NAMALWA (cell line): ENCODE data around the gene PIWIL1.

Source experiments
- DNase-seq: peaks from one replicate; pipeline ENCODE4 v3.0.0-alpha.2; 2015; ENCODE audit warnings: low spot score

PIWIL1 gene

DNA sequence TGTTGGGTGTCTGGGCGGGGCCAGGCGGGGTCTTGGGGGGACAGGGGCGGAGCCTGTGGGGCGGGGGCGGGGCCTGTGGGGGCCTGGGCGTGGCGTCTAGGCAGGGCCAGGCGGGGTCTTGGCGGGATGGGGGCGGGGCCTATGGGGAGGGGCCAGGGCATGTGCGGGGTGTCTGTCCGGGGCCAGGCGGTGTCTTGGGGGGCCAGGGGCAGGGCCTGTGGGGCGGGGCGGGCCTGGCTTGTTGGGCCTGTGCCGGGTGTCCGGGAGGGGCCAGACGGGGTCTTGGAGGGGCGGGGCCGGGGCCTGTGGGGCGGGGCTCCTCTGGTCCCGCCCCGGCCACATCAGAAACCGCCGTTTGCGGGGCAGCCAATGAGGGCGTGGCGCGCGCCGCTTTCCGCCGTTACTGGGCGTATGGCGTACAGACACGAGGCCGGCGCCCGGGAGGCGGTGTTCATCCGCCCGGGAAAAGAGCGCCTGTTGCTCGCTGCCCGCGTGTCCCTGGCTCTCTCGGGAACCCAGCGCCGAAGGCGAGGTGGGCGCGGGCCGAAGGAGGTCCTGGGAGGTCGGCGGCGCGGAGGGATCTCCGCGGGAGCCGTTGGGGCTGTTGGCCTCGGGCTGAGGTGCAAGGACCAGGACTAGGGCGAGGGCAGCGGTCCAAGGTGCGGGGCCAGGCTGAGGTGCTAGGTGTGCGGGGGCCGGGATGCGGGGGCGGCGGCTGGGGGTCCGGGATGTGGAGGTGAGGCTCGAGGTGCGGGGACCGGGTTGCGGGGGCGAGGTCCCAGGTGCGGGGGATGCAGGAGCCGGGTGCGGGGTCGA lies at the start of gene PIWIL1:
TSS of gene PIWIL1 (plus strand) at position 400 of the 816 bp plus-strand sequence. CDS start 4,705 bp downstream, outside the sequence.
- DNase-seq = no peak

DNA sequence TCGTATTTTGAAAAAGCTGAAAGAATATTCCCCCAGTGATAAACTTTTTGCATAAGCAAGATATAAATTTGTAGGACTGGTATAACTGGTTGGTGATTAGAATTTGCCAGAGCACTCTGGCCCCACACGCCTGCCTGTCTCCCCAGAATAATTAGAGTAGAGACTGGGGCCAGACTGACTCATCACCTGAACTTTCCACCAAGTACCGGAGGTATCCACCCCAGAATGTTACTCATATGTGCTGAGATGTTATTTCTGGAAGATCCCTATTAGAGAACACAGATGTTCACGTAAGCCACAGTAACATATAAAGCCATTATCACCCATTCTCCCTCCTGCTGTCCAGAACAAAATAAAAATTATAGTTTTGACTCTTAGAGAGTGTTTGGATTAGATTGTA lies 49.5 kb upstream of the PIWIL1 start:
- no peak for DNase-seq

- no peak for DNase-seq
Observed at GRCh38 chr12:130288691-130289090, 49.0 kb upstream of the PIWIL1 start.

- DNase-seq = no peak
Observed at GRCh38 chr12:130290114-130290513, 47.6 kb upstream of the PIWIL1 start.

DNA sequence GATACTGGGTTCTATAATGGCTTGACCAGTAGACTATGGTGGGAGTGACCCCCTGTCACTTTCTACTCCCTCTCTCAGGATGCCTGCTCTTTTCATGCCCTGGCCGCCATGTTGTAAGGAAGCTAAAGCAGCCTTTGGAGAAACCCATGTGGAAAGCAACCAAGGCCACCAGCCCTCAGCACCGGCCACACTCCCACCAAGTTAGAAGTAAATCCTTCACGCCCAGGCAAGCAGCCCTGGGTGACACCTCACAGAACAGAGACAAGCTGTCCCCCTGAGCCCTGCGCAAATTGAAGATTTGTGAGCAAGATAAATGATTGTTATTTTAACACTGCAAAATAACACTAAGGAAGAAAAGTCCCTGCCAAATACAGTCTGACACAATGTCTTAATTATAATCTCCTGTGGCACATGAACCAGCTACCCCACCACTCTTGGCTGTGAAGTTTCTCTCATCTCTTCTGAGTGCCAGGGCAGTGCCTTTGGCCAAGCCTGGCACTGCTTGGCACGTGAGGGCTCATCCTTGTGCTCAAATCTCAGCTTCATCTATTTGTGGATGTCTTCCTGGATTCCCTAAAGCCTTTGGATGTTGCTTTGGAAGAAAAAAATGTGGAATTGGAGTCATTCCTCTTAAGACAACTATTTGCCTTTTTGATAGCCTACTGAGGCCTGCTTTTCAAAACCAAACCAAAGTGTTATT lies 39.2 kb upstream of the PIWIL1 start:
- DNase-seq = no peak

GRCh38 chr12:130299574-130299973 lies 38.1 kb upstream of the PIWIL1 start:
- no peak for DNase-seq

GRCh38 chr12:130300090-130300489 lies 37.6 kb upstream of the PIWIL1 start:
- no peak for DNase-seq

GRCh38 chr12:130300737-130301535 lies 36.8 kb upstream of the PIWIL1 start:
- DNase-seq = no peak

DNA sequence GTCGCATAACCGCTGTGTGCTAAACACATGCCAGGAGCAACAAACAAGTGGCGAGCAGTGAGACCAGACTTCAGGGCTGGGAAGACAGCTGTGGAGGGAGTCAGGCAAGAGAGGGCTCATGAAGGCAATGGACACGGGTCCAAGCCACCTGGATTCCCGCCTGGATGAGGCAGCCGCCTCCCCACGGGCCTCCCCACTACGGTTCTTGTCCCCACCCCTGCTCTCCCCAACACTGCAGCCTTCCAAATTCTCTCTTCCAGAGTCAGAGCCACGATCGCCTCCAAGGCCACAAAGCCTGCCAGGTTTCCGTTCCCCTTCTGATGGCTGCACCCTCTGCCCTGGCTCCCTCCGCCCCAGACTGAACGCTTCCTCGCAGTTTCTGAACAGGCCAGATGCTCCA lies 36.1 kb upstream of the PIWIL1 start:
- no peak for DNase-seq

GRCh38 chr12:130303781-130304180 lies 33.9 kb upstream of the PIWIL1 start:
- DNase-seq = no peak

- DNase-seq = no peak
Observed at GRCh38 chr12:130307859-130308258, 29.8 kb upstream of the PIWIL1 start.

DNA sequence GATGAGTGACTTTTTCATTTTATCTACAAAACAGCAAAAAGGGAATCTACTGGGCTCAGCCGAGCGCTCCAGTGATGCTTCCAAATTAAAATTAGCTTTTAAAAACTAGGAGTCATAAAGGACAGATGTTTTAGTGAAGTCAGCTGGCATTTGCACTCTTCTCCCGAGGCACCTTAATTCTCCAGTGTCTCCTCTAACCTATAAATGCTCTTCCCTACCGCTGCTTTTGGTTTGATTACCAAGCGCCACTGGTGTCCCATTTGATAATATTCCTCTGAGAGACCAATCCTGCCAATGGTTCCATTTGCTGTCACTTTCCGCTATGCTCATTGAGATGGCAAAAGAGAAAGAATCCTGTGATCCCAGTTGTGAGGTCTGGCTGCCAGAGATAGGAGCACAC lies 29.3 kb upstream of the PIWIL1 start:
- DNase-seq = no peak

GRCh38 chr12:130316251-130316650 lies 21.4 kb upstream of the PIWIL1 start:
- DNase-seq = no peak

DNA sequence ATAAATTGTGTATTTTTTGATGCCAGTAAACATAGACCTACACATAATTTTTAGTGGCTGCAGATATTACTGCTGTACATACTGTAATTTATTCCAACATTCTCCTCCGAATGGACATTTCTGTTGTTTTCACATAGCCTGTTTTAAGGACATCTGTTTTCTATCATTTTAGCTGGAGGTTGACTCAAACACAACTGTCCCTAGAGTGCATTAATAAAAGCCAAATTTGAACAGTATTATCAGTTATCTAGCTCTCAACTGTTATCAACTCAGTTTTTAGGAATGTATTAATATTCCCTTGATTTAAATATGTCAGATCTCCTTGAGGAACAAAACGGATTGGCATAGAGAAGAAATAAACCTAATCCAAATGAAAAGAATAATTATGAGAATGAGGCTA lies 17.2 kb upstream of the PIWIL1 start:
- DNase-seq = no peak

DNA sequence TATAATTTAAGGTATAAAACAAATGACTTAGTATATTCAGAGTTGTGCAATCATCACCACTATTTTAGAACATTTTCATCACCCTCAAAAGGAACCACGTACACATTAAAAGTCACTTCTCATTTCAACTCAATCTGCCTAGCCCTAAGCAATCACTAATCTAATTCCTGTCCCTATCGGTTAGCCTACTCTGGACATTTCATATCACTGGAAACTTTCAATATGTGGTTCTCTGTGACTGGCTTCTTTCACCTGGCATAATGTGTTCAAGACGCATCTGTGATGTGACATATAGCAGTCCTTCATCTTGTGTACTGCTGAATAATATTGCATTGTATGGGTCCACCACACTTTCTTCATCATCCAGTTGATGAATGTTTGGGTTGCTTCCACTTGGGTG lies 15.4 kb upstream of the PIWIL1 start:
- no peak for DNase-seq

DNA sequence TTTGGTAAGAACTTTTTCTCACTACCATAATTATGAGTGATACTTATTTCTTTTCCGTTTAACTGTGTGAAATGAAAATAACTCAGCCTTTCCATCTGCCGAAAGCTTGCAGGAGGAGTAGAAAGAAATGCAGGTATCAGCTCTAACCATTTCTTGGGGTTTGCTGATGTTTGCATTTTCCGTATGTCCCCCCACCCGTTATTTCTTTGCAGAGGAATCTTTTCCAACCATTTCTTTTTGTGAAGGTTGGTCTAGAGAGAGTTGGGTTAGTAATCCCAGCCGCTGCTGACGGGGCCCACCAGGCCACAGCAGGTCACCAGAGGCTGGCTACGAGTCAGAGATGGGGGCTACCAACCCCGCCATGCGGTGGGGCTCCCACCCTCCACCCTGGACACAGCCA lies 7.0 kb upstream of the PIWIL1 start:
- DNase-seq = no peak

GRCh38 chr12:130331146-130331545 lies 6.5 kb upstream of the PIWIL1 start:
- no peak for DNase-seq

- peak; percentile 9 for DNase-seq
Observed at GRCh38 chr12:130333341-130333740, 4.3 kb upstream of the PIWIL1 start.

DNA sequence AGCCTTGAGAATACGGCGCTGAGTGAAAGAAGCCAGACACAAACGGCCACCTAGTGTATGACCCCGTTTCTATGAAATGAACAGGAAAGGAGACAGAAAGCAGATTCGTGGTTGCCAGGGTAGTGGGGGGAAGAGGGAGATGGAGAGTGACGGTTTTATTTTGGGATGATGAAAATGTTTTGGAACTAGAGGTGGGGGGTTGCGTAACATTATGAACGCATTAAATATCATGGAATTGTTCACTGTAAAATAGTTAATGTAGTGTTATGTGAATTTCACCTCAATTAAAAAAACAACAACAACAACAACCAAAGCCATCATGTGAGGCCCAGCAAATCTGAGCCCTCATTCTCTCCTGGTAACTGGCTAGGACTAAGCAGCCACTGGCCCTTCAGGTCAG lies 3.3 kb upstream of the PIWIL1 start:
- DNase-seq = no peak

GRCh38 chr12:130334937-130335336 lies 2.8 kb upstream of the PIWIL1 start:
- DNase-seq = no peak

DNA sequence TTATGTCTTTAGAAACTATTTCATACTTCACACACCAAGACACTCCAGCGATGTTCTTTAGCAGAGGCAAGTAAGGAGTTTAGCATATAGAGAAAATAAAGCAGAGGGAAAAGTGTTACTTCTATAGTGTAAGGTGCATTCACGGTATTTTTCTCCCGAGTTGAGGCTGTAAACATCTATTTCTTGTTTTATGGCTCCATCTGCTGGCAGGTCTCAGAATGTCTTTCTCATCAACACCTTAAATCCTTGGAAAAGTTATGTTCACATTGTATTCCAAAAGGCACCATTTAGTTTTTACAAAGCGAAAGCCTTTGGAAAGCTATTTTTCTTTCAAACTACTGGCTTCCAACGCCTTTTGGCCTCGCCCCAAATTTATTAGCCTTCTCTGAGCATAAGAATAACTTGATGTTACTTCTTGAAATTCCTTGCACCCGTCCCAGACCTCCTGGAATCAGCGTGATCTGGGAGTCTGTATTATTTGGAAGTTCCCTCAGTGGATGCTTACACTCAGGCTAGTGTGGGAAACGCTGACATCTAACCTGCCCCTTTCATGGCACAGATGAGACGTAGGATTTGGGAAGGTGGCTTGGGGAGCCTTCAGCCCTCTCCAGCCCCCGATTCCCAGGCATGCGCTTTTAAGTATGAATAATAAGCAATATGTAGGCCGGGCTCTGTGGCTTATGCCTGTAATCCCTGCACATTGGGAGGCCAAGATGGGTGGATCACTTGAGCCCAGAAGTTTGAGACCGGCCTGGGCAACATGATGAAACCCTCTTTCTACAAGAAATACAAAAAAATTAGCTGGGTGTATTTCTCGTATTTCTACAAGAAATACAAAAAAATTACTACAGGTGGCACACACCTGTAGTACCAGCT lies 1.9 kb upstream of the PIWIL1 start:
- peak; percentile 64 for DNase-seq
